GM12878 (cell line): ENCODE results near the gene AANAT. TPM values are rescaled to one million over a fixed set of nuclear protein-coding genes. Genes with fewer than 3 reads are reported as not detected.

ENCODE experiments used
- ATF2 ChIP-seq: IDR thresholded peaks from 2 replicates; pipeline ENCODE4 v1.6.1; 2012; ENCODE audit warnings: low read length, inconsistent platforms
- BACH1 ChIP-seq: fragments of 450-650 bp; IDR thresholded peaks from 2 replicates; pipeline ENCODE4 v1.6.1; 2017; ENCODE audit warnings: mild to moderate bottlenecking, borderline replicate concordance
- BHLHE40 ChIP-seq, 2 experiments: fragments of 450-650 bp in 1 of 2; IDR thresholded peaks; 2 replicates each; pipeline ENCODE4 v1.6.1; 2011 to 2017; ENCODE audit warnings: low read depth in 2 of 2, borderline replicate concordance in 1 of 2, improper control_type of control experiment in 1 of 2, low read length in 1 of 2, mild to moderate bottlenecking in 1 of 2
- DPF2 ChIP-seq: fragments of 450-650 bp; IDR thresholded peaks from 2 replicates; pipeline ENCODE4 v1.6.1; 2017; ENCODE audit warnings: mild to moderate bottlenecking
- ELK1 ChIP-seq: IDR thresholded peaks from 2 replicates; pipeline ENCODE4 v1.6.1; 2012; ENCODE audit warnings: low read depth, low read length, improper control_type of control experiment
- GABPA ChIP-seq: IDR thresholded peaks from 2 replicates; pipeline ENCODE4 v1.6.1; 2014; ENCODE audit warnings: antibody characterized with exemption, low read depth, mild to moderate bottlenecking, inconsistent platforms
- HSF1 ChIP-seq: fragments of 150-350 bp; IDR thresholded peaks from 2 replicates; pipeline ENCODE4 v1.6.1; 2014; ENCODE audit warnings: mild to moderate bottlenecking, low read depth, low read length
- JUND ChIP-seq: IDR thresholded peaks from 2 replicates; pipeline ENCODE4 v1.6.1; 2012; ENCODE audit warnings: low read depth, mild to moderate bottlenecking, low read length, improper control_type of control experiment, moderate library complexity
- NFYA ChIP-seq: IDR thresholded peaks from 2 replicates; pipeline ENCODE4 v1.6.1; 2011; ENCODE audit warnings: low read depth, mild to moderate bottlenecking, low read length, improper control_type of control experiment, borderline replicate concordance
- NRF1 ChIP-seq: conservative IDR thresholded peaks from 2 replicates; pipeline ENCODE4 v1.6.1; 2011; ENCODE audit warnings: mild to moderate bottlenecking, low read depth, low read length, improper control_type of control experiment
- PAX8 ChIP-seq: fragments of 450-650 bp; IDR thresholded peaks from 2 replicates; pipeline ENCODE4 v1.6.1; 2017; ENCODE audit warnings: mild to moderate bottlenecking, moderate library complexity
- RAD51 ChIP-seq: fragments of 450-650 bp; IDR thresholded peaks from 2 replicates; pipeline ENCODE4 v1.6.1; 2016; ENCODE audit warnings: moderate library complexity, mild to moderate bottlenecking, inconsistent platforms
- SMAD5 ChIP-seq: IDR thresholded peaks from 2 replicates; pipeline ENCODE4 v1.6.1; 2016; ENCODE audit warnings: antibody characterized with exemption, low read depth
- SMARCA5 ChIP-seq: fragments of 450-650 bp; IDR thresholded peaks from 2 replicates; pipeline ENCODE4 v1.6.1; 2017; ENCODE audit warnings: mild to moderate bottlenecking
- TCF7 ChIP-seq: IDR thresholded peaks from 2 replicates; pipeline ENCODE4 v1.6.1; 2014; ENCODE audit warnings: antibody characterized with exemption, borderline replicate concordance
- USF2 ChIP-seq: IDR thresholded peaks from 2 replicates; pipeline ENCODE4 v1.6.1; 2011; ENCODE audit warnings: low read depth, low read length, improper control_type of control experiment, borderline replicate concordance
- WRNIP1 ChIP-seq: IDR thresholded peaks from 2 replicates; pipeline ENCODE4 v1.6.1; 2011; ENCODE audit warnings: low read depth, low read length, improper control_type of control experiment, borderline replicate concordance
- ZBTB11 ChIP-seq: fragments of 450-650 bp; formaldehyde crosslinking; IDR thresholded peaks from 2 replicates; pipeline ENCODE4 v1.5.0; 2022; ENCODE audit warnings: mild to moderate bottlenecking, missing genetic modification characterization
- ZBTB33 ChIP-seq: fragments of 450-650 bp; IDR thresholded peaks from 2 replicates; pipeline ENCODE4 v1.6.1; 2017; ENCODE audit warnings: mild to moderate bottlenecking
- ZNF24 ChIP-seq: fragments of 450-650 bp; IDR thresholded peaks from 2 replicates; pipeline ENCODE4 v1.6.1; 2017; ENCODE audit warnings: antibody characterized with exemption, mild to moderate bottlenecking
- ZSCAN29 ChIP-seq: fragments of 450-650 bp; IDR thresholded peaks from 2 replicates; pipeline ENCODE4 v1.6.1; 2017; ENCODE audit warnings: mild to moderate bottlenecking, moderate library complexity
- polyA plus RNA-seq, 11 experiments: library from polyadenylated mRNA; depleted of rRNA in 4 of 11; unstranded in 6 of 11; stranded (reverse) in 5 of 11; fragments of >200 nt; fragmentation: Nextera tagmentation in 4 of 11; fragmentation: Illumina TruSeq in 1 of 11; extraction: Ambion mirVana in 4 of 11; extraction: Trizol in 1 of 11; gene quantifications; 1 replicate in 1 of 11; 2 replicates in 10 of 11; pipeline versions ENCODE4 v1.2.1 to v1.2.3, GENCODE V29; 2011 to 2016; ENCODE audit warnings: inconsistent platforms in 2 of 11, missing spikeins in 2 of 11, low read depth in 1 of 11
- total RNA-seq, 4 experiments: library from RNA; depleted of rRNA in 3 of 4; stranded (reverse); fragments of >200 nt in 3 of 4; fragmentation: Illumina TruSeq in 1 of 4; extraction: Trizol in 1 of 4; gene quantifications; 2 replicates each; pipeline versions ENCODE4 v1.2.1 to v1.2.3, GENCODE V29; 2013 to 2021

AANAT gene
- total and polyA plus RNA-seq, 10 of the 15 experiments (the other 5 are each of a cell fraction or from before 2014, with no cell fraction given) = 0.23 TPM; not detected in 9

GRCh38 chr17:76481071-76481655 lies 13.8 kb downstream of the AANAT start (continued):
- TF ChIP-seq JUND (no peak), BACH1 (no peak), WRNIP1 (no peak), SMARCA5 (peak; percentile 70; the same call in 1 of the 2 replicates), TCF7 (no peak), NRF1 (no peak), ZBTB33 (0 out of 2 replicates have a peak, but pooled peaks have one; percentile 33), HSF1 (no peak), ATF2 (no peak; the same call in 1 of the 2 replicates), SMAD5 (no peak), RAD51 (peak; percentile 92), DPF2 (peak; percentile 74), ZNF24 (no peak), ELK1 (no peak), ZBTB11 (CRISPR knock-in tag) (no peak), NFYA (no peak), ZSCAN29 (no peak), PAX8 (no peak), GABPA (no peak), USF2 (peak; percentile 68), BHLHE40 (IDR thresholded peaks at IDR 0.05; ENCODE audit: borderline replicate concordance in 1 of 2, low read depth in 2 of 2, low read length in 1 of 2) (peak; percentile 73 to 80)
